ENCODE measurements around the gene INSM2.

Gene INSM2

GRCh38 chr14:35504260-35504659, 29.7 kb upstream of the INSM2 start:
- H3K27me3 ChIP-seq (replicated peaks; ENCODE audit: control insufficient read depth, insufficient read depth, low read length) = no peaks in the 10 kb centered on the region
- H3K4me3 ChIP-seq (replicated peaks; ENCODE audit: low read depth, low read length) = no peak overlapping the region
- no peaks in the 10 kb centered on the region for H3K36me3 ChIP-seq (ENCODE audit: control insufficient read depth, insufficient read depth, low read length)
- DNase-seq (ENCODE audit: extremely low read depth, insufficient read length) = no peak
- TF ChIP-seq CTCF (IDR thresholded peaks at IDR 0.05; ENCODE audit: insufficient read depth, low read length, poor library complexity, severe bottlenecking) = no peak

GRCh38 chr14:35506461-35506860, 27.5 kb upstream of the INSM2 start:
- no peak overlapping the region for H3K4me3 ChIP-seq (replicated peaks; ENCODE audit: low read depth, low read length)
- H3K27me3 ChIP-seq (replicated peaks; ENCODE audit: control insufficient read depth, insufficient read depth, low read length) = no peaks in the 10 kb centered on the region
- H3K36me3 ChIP-seq (ENCODE audit: control insufficient read depth, insufficient read depth, low read length) = no peaks in the 10 kb centered on the region
- no peak for TF ChIP-seq CTCF (IDR thresholded peaks at IDR 0.05; ENCODE audit: insufficient read depth, low read length, poor library complexity, severe bottlenecking)
- DNase-seq (ENCODE audit: extremely low read depth, insufficient read length) = no peak

DNA sequence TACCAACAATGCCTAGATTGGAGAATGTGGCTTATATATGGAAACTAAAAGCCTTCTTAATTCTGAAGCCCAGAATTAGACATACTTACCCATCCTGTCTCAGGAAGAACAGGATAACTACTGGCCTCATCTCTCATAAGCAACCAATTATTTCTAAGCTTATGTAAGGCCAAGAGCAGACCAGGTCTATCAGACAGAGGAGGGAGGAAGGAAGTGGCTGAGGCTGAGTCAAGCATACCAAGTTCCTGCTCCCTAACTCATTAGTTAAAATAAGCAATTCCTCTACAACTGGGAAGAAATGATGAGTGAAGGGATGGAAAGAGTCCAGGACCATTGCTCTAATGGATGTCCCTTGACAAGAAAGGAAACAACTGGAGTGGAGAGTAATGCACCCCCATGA, 27.0 kb upstream of the INSM2 start:
- TF ChIP-seq CTCF (IDR thresholded peaks at IDR 0.05; ENCODE audit: insufficient read depth, low read length, poor library complexity, severe bottlenecking) = no peak
- no peaks in the 10 kb centered on the region for H3K36me3 ChIP-seq (ENCODE audit: control insufficient read depth, insufficient read depth, low read length)
- no peak overlapping the region for H3K4me3 ChIP-seq (replicated peaks; ENCODE audit: low read depth, low read length)
- DNase-seq (ENCODE audit: extremely low read depth, insufficient read length) = no peak
- H3K27me3 ChIP-seq (replicated peaks; ENCODE audit: control insufficient read depth, insufficient read depth, low read length) = no peaks in the 10 kb centered on the region

DNA sequence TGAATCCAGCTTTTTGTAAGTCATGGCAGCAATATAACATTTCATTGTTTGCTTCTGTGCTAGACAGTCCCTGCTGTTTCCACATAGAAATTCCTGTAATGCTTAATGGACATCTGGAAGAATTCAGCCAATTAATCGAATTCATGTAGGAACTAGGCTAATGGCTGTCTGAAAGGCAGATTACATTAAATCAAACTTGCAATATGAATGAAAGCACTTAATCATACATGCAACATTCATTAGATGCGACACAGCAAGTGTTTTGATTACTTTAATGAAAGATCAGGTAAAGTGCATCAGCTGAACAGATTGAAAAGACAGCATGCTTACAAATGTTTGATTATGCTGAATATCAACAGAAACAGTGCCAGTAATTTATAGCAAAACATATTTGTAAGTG, 24.1 kb upstream of the INSM2 start:
- H3K27me3 ChIP-seq (replicated peaks; ENCODE audit: control insufficient read depth, insufficient read depth, low read length) = no peaks in the 10 kb centered on the region
- DNase-seq (ENCODE audit: extremely low read depth, insufficient read length) = no peak
- no peak overlapping the region for H3K4me3 ChIP-seq (replicated peaks; ENCODE audit: low read depth, low read length)
- H3K36me3 ChIP-seq (ENCODE audit: control insufficient read depth, insufficient read depth, low read length) = no peaks in the 10 kb centered on the region
- no peak for TF ChIP-seq CTCF (IDR thresholded peaks at IDR 0.05; ENCODE audit: insufficient read depth, low read length, poor library complexity, severe bottlenecking)

- H3K36me3 ChIP-seq (ENCODE audit: control insufficient read depth, insufficient read depth, low read length) = no peaks in the 10 kb centered on the region
- no peak overlapping the region for H3K4me3 ChIP-seq (replicated peaks; ENCODE audit: low read depth, low read length)
- H3K27me3 ChIP-seq (replicated peaks; ENCODE audit: control insufficient read depth, insufficient read depth, low read length) = no peaks in the 10 kb centered on the region
- no peak for TF ChIP-seq CTCF (IDR thresholded peaks at IDR 0.05; ENCODE audit: insufficient read depth, low read length, poor library complexity, severe bottlenecking)
- no peak for DNase-seq (ENCODE audit: extremely low read depth, insufficient read length)
Measured at GRCh38 chr14:35512765-35513164, 21.2 kb upstream of the INSM2 start.

GRCh38 chr14:35515916-35516315, 18.0 kb upstream of the INSM2 start:
- no peak overlapping the region for H3K4me3 ChIP-seq (replicated peaks; ENCODE audit: low read depth, low read length)
- DNase-seq (ENCODE audit: extremely low read depth, insufficient read length) = no peak
- H3K27me3 ChIP-seq (replicated peaks; ENCODE audit: control insufficient read depth, insufficient read depth, low read length) = no peaks in the 10 kb centered on the region
- TF ChIP-seq CTCF (IDR thresholded peaks at IDR 0.05; ENCODE audit: insufficient read depth, low read length, poor library complexity, severe bottlenecking) = no peak
- no peaks in the 10 kb centered on the region for H3K36me3 ChIP-seq (ENCODE audit: control insufficient read depth, insufficient read depth, low read length)

Data from GM06990 (cell line).